DND-41 (cell line): ENCODE measurements around the gene PLXNC1.

Source experiments
- EZH2 ChIP-seq: IDR thresholded peaks from 3 replicates; pipeline ENCODE4 v1.6.1; 2012; ENCODE audit warnings: borderline replicate concordance, low read depth, mild to moderate bottlenecking, moderate library complexity, low read length, inconsistent platforms; ENCODE audit not compliant: severe bottlenecking
- TF ChIP-seq, protein P1 (sequence below): IDR thresholded peaks from 2 replicates; pipeline ENCODE4 v1.5.1; 2012; ENCODE audit warnings: borderline replicate concordance, low read length, moderate library complexity, mild to moderate bottlenecking; ENCODE audit not compliant: poor library complexity, severe bottlenecking; ENCODE audit errors: extremely low read depth

DNA sequence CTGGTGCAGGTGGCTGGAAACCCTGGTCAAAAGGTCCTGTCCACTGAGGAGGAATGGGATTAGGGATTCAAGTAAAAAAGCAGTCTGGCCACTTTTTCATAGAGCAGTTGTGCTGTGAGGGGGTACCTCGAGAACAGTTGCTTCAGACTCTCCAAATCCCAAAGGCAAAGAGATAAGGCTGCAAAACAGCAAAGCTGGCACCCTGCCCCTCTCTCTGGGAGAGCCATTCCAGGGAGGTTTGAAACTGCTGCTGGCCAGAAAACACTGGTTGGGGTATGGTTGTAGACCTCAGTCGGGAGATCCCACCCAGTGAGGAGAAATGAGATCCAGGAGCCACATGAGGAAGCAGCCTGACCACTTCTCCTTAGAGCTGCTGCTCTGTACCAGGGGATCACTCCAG is 174.0 kb downstream of the PLXNC1 start:
- TF ChIP-seq, protein P1, sequence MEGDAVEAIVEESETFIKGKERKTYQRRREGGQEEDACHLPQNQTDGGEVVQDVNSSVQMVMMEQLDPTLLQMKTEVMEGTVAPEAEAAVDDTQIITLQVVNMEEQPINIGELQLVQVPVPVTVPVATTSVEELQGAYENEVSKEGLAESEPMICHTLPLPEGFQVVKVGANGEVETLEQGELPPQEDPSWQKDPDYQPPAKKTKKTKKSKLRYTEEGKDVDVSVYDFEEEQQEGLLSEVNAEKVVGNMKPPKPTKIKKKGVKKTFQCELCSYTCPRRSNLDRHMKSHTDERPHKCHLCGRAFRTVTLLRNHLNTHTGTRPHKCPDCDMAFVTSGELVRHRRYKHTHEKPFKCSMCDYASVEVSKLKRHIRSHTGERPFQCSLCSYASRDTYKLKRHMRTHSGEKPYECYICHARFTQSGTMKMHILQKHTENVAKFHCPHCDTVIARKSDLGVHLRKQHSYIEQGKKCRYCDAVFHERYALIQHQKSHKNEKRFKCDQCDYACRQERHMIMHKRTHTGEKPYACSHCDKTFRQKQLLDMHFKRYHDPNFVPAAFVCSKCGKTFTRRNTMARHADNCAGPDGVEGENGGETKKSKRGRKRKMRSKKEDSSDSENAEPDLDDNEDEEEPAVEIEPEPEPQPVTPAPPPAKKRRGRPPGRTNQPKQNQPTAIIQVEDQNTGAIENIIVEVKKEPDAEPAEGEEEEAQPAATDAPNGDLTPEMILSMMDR = no peak
- no peak for TF ChIP-seq EZH2
